Pancreas (tissue), 10 donors: ENCODE data around the gene RAB19. TPM values are rescaled to one million over a fixed set of nuclear protein-coding genes. Genes with fewer than 3 reads are reported as not detected.

Source experiments
- ATAC-seq, 4 donors: fragments of 200-7000 bp; cut with Tn5 transposase; one replicate each; pipeline versions ENCODE4 v1.8.0 to v1.9.1; 2020; ENCODE audit warnings: mild to moderate bottlenecking in 4 of 4, moderate library complexity in 4 of 4
- DNase-seq, 6 donors: peaks; one replicate each; pipeline ENCODE4 v3.0.0-alpha.2; 2020
- FAIRE-seq: peaks from 2 replicates; lab custom pipeline; 2012; peaks lifted over from hg19 to GRCh38; lab: Jason Lieb, UNC
- H3K27ac ChIP-seq, 4 donors: fragments of 200-600 bp; sonication (generic); 1 replicate in 3 of 4; 2 replicates in 1 of 4; pipeline versions ENCODE4 v1.5.0 to v1.8.0; 2020
- H3K27me3 ChIP-seq, 4 donors: fragments of 200-600 bp; one replicate each; pipeline ENCODE4 v1.8.0; 2021
- H3K36me3 ChIP-seq, 3 donors: fragments of 200-600 bp; sonication (generic) in 1 of 3; one replicate each; pipeline versions ENCODE4 v1.5.0 to v1.8.0; 2020 to 2021
- H3K4me1 ChIP-seq, 3 donors: fragments of 200-600 bp; one replicate each; pipeline ENCODE4 v1.8.0; 2021
- H3K4me3 ChIP-seq, 4 donors: fragments of 200-600 bp; sonication (generic) in 2 of 4; one replicate each; pipeline versions ENCODE4 v1.5.0 to v1.8.0; 2020 to 2021
- H3K9me3 ChIP-seq, 4 donors: fragments of 200-600 bp; one replicate each; pipeline ENCODE4 v1.8.0; 2021
- CTCF ChIP-seq, 4 donors: fragments of 200-600 bp; sonication (generic) in 3 of 4; IDR thresholded peaks; one replicate each; pipeline versions ENCODE4 v1.5.0 to v1.8.0; 2021; ENCODE audit warnings: antibody characterized with exemption in 4 of 4
- WGBS, 2 donors: extraction: QIAGEN DNeasy Blood & Tissue Kit; methylation state at CpG; one replicate each; pipeline ENCODE4 v1.1.7; 2013; 5-methylcytosine and 5-hydroxymethylcytosine counted together
- intact Hi-C, 3 donors: fragments of 100-400 bp; cut with DNase I; formaldehyde crosslinking; loops; one replicate each; pipeline versions ENCODE4 v1.11.1 to v1.14.2; 2022
- polyA plus RNA-seq, 2 donors: library from polyadenylated mRNA; stranded (reverse); fragments of 200-250 nt; gene quantifications; one replicate each; pipeline ENCODE4 v1.2.3, GENCODE V29; 2013
- total RNA-seq, 6 donors: library from RNA; stranded (reverse); fragmentation: NEBNext Ultra II Directional in 4 of 6; extraction: Animal tissue kit (Norgen Biotek cat#: 25700) in 4 of 6; gene quantifications; one replicate each; pipeline versions ENCODE4 v1.2.1 to v1.2.4, GENCODE V29; 2021 to 2023
- donor health status: healthy with polysubstance abuse.
- donor health status: DM: no; HTN: no; CAD: no; lungs with moderate emphysema.
- donor health status: DM: no; HTN: no; CAD: no.
- donor health status: control.
- donor health status: control.
- donor health status: Bipolar disorder and iron deficiency.
- donor health status: DM: yes; HTN: yes; CAD: no.
- donor health status: DM: no; HTN: no; CAD: no.
- donor health status: DM: no; HTN: no; CAD: no.
- donor health status: DM: yes; HTN: yes; CAD: no.

The RAB19 gene
- total and polyA plus RNA-seq, 8 donors, result 1.5 to 10.7 (median 6.1) TPM

GRCh38 chr7:140383954-140384713, 19.7 kb upstream of the RAB19 start:
- Histone ChIP-seq H3K9me3 (no peaks in the 10 kb centered on the region), H3K27ac (no peak overlapping the region), H3K27me3 (no peaks in the 10 kb centered on the region), H3K4me1 (no peaks in the 10 kb centered on the region), H3K4me3 (no peak overlapping the region), H3K36me3 (peaks cover 2 to 12% (median 5%) of the 10 kb centered on the region in 3 donors)
- 94 to 96% methylated on average over 6 of the region's 6 CpGs for WGBS, 2 donors
- FAIRE-seq (no peak), ATAC-seq (no peak), DNase-seq (no peak)
- TF ChIP-seq CTCF (IDR thresholded peaks at IDR 0.05), result no peak
- intact Hi-C loops, result no loop called here

GRCh38 chr7:140384894-140385545, 18.8 kb upstream of the RAB19 start:
- intact Hi-C loops, result no loop called here
- no peak for TF ChIP-seq CTCF (IDR thresholded peaks at IDR 0.05)
- WGBS, 2 donors, result 72 to 84% methylated on average over 1 of the region's 1 CpG
- DNase-seq, result no peak
- Histone ChIP-seq H3K27ac (no peak overlapping the region), H3K9me3 (no peaks in the 10 kb centered on the region), H3K36me3 (peaks cover under 1 to 5% (median 4%) of the 10 kb centered on the region in 3 donors), H3K4me3 (no peak overlapping the region), H3K4me1 (no peaks in the 10 kb centered on the region), H3K27me3 (no peaks in the 10 kb centered on the region)
- ATAC-seq, result no peak
- FAIRE-seq, result no peak

DNA sequence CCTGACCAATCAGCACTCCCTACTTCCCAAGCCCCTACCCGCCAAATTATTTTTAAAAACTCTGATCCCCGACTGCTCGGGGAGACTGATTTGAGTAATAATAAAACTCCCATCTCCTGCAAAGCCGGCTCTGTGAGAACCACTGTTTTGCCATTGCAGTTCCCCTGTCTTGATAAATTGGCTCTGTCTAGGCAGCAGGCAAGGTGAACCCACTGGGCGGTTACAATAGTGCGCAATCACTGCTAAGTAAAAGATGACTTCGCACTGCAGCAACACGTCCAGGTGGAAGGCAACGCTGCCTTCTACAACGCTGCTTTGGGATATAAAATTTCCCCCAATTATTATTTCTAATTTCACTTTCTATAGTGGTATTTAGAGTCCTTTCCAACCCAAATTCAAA, 14.4 kb upstream of the RAB19 start:
- no peaks in the 10 kb centered on the region for H3K4me1 ChIP-seq
- intact Hi-C loops, result no loop called here
- 88 to 92% methylated on average over 10 of the region's 10 CpGs for WGBS, 2 donors
- H3K27ac ChIP-seq, result no peak overlapping the region
- no peak for TF ChIP-seq CTCF (IDR thresholded peaks at IDR 0.05)
- no peaks in the 10 kb centered on the region for H3K36me3 ChIP-seq
- DNase-seq, result no peak
- H3K4me3 ChIP-seq, result no peak overlapping the region
- FAIRE-seq, result no peak
- no peak for ATAC-seq
- H3K9me3 ChIP-seq, result no peaks in the 10 kb centered on the region
- H3K27me3 ChIP-seq, result no peaks in the 10 kb centered on the region

DNA sequence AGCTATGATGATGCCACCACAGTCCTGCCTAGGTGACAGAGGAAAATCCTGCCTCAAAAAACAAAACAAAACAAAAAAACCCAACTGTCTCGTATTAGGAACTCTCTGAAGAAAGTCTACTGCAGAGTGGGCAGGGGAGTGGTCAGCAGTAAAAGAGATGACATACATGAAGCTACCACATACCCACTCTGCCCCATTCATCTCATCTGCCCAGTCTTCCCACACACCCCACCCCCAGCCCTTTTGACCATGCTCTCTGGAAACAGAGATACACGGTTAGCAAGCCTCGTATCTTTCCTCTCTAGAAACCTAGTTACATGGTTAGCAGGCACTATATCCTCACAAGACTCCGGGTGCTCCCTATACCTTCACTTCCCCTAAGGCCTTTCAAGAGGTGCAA, 13.8 kb upstream of the RAB19 start:
- no peak for TF ChIP-seq CTCF (IDR thresholded peaks at IDR 0.05)
- H3K4me1 ChIP-seq, result no peaks in the 10 kb centered on the region
- no peaks in the 10 kb centered on the region for H3K27me3 ChIP-seq
- no peaks in the 10 kb centered on the region for H3K36me3 ChIP-seq
- H3K27ac ChIP-seq, result no peak overlapping the region
- FAIRE-seq (no peak), DNase-seq (no peak), ATAC-seq (no peak)
- intact Hi-C loops, result no loop called here
- H3K9me3 ChIP-seq, result no peaks in the 10 kb centered on the region
- WGBS, 2 donors, result 73 to 89% methylated on average over 4 of the region's 4 CpGs
- H3K4me3 ChIP-seq, result no peak overlapping the region
